Measurements from ENCODE around the gene TDRD3.
"Not testable (repeated sequence)": the region's sequence is repeated elsewhere in the genome, so short reads cannot be mapped to it uniquely, and the experiment has no call there.

TDRD3 gene

GRCh38 chr13:60396783-60397703 is at the start of gene TDRD3:
TSS of gene TDRD3 (plus strand) at chr13:60397220. CDS start at chr13:60397365, 145 bp downstream.
- DNase-seq = peak; percentile 22

- no peak for DNase-seq
Measured at GRCh38 chr13:60347690-60348089, 49.3 kb upstream of the TDRD3 start.

GRCh38 chr13:60348097-60348496 is 48.9 kb upstream of the TDRD3 start:
- no peak for DNase-seq

- no peak for DNase-seq
Measured at GRCh38 chr13:60351326-60351725, 45.7 kb upstream of the TDRD3 start.

- no peak for DNase-seq
Measured at GRCh38 chr13:60351855-60352615, 45.0 kb upstream of the TDRD3 start.

- DNase-seq = no peak
Measured at GRCh38 chr13:60352644-60353043, 44.4 kb upstream of the TDRD3 start.

- no peak for DNase-seq
Measured at GRCh38 chr13:60355056-60355455, 42.0 kb upstream of the TDRD3 start.

- DNase-seq = no peak
Measured at GRCh38 chr13:60356970-60357369, 40.0 kb upstream of the TDRD3 start.

GRCh38 chr13:60358453-60358852 is 38.6 kb upstream of the TDRD3 start:
- no peak for DNase-seq

- no peak for DNase-seq
Measured at GRCh38 chr13:60363288-60363687, 33.7 kb upstream of the TDRD3 start.

GRCh38 chr13:60369242-60369641 is 27.8 kb upstream of the TDRD3 start:
- DNase-seq = no peak

- no peak for DNase-seq
Measured at GRCh38 chr13:60370343-60370742, 26.7 kb upstream of the TDRD3 start.

- DNase-seq = no peak
Measured at GRCh38 chr13:60372141-60372540, 24.9 kb upstream of the TDRD3 start.

- DNase-seq = not testable (repeated sequence)
Measured at GRCh38 chr13:60379282-60379681, 17.7 kb upstream of the TDRD3 start.

- no peak for DNase-seq
Measured at GRCh38 chr13:60379837-60380565, 17.0 kb upstream of the TDRD3 start.

- no peak for DNase-seq
Measured at GRCh38 chr13:60384911-60385310, 12.1 kb upstream of the TDRD3 start.

- DNase-seq = no peak
Measured at GRCh38 chr13:60386250-60386649, 10.8 kb upstream of the TDRD3 start.

- DNase-seq = no peak
Measured at GRCh38 chr13:60392131-60392530, 4.9 kb upstream of the TDRD3 start.

- DNase-seq = peak; percentile 52
Measured at GRCh38 chr13:60395971-60396782, 843 bp upstream of the TDRD3 start.

GRCh38 chr13:60397704-60398378 is 821 bp downstream of the TDRD3 start:
- no peak for DNase-seq

GRCh38 chr13:60398379-60398891 is 1.4 kb downstream of the TDRD3 start:
- no peak for DNase-seq

Measured in NCI-H187 treated with DMSO at 0.1 percent for 48 hours (cell line).